Neural cell (in vitro differentiated cells): ENCODE data around the gene CDK17. TPM values are rescaled to one million over a fixed set of nuclear protein-coding genes. Genes with fewer than 3 reads are reported as not detected.

Experiments
- H2AFZ ChIP-seq: fragments of 200-600, 300-800 bp; sonication (generic), shearing (Covaris generic); 2 replicates; pipeline ENCODE4 v1.6.0; 2014; ENCODE audit warnings: low read depth, mild to moderate bottlenecking, antibody characterized with exemption, low read length, moderate library complexity
- H3F3A ChIP-seq: fragments of 200-600 bp; shearing (Covaris generic); 2 replicates; pipeline ENCODE4 v1.6.1; 2016; ENCODE audit warnings: mild to moderate bottlenecking, moderate library complexity, mixed read lengths, antibody characterized with exemption, low read length; ENCODE audit not compliant: insufficient read depth, poor library complexity, severe bottlenecking
- H3K27ac ChIP-seq: fragments of 200-600, 300-800 bp; sonication (generic), shearing (Covaris generic); 2 replicates; pipeline ENCODE4 v1.5.1; 2014; ENCODE audit warnings: mild to moderate bottlenecking, low read length, moderate library complexity
- H3K27me3 ChIP-seq: fragments of 300-800, 200-600 bp; sonication (generic), shearing (Covaris generic); 2 replicates; pipeline ENCODE4 v1.6.0; 2014; ENCODE audit warnings: mild to moderate bottlenecking, low read depth, low read length, moderate library complexity; ENCODE audit not compliant: insufficient read depth
- H3K36me3 ChIP-seq: fragments of 300-800, 200-600 bp; sonication (generic), shearing (Covaris generic); 2 replicates; pipeline ENCODE4 v1.5.1; 2014; ENCODE audit warnings: mild to moderate bottlenecking, antibody characterized with exemption, low read length, moderate library complexity; ENCODE audit not compliant: insufficient read depth
- H3K4me2 ChIP-seq: fragments of 300-800, 200-600 bp; sonication (generic), shearing (Covaris generic); 2 replicates; pipeline ENCODE4 v1.6.0; 2014; ENCODE audit warnings: mild to moderate bottlenecking, low read length
- H3K4me3 ChIP-seq: fragments of 300-800, 200-600 bp; sonication (generic), shearing (Covaris generic); 2 replicates; pipeline ENCODE4 v1.5.1; 2014; ENCODE audit warnings: mild to moderate bottlenecking, low read length, moderate library complexity
- H3K79me2 ChIP-seq: fragments of 200-600 bp; shearing (Covaris generic); replicated peaks from 2 replicates; pipeline ENCODE4 v1.6.0; 2014; ENCODE audit warnings: mild to moderate bottlenecking, low read length, moderate library complexity; ENCODE audit not compliant: insufficient read depth
- H3K9ac ChIP-seq: fragments of 300-800, 200-600 bp; sonication (generic), shearing (Covaris generic); 2 replicates; pipeline ENCODE4 v1.6.1; 2016; ENCODE audit warnings: mild to moderate bottlenecking, low read length, mixed read lengths
- H3K9me2 ChIP-seq: fragments of 200-600 bp; shearing (Covaris generic); 2 replicates; pipeline ENCODE4 v1.6.1; 2016; ENCODE audit warnings: mild to moderate bottlenecking, low read length, mixed read lengths; ENCODE audit not compliant: insufficient read depth
- H3K9me3 ChIP-seq: fragments of 200-600, 300-800 bp; sonication (generic), shearing (Covaris generic); 2 replicates; pipeline ENCODE4 v1.6.1; 2016; ENCODE audit warnings: mild to moderate bottlenecking, mixed run types, low read length, moderate library complexity, mixed read lengths
- H4K20me1 ChIP-seq: fragments of 200-600 bp; shearing (Covaris generic); 2 replicates; pipeline ENCODE4 v1.6.1; 2016; ENCODE audit warnings: mild to moderate bottlenecking, mixed run types; ENCODE audit not compliant: insufficient read depth
- CTCF ChIP-seq: fragments of 450-650 bp; IDR thresholded peaks from 2 replicates; pipeline ENCODE4 v1.5.1; 2014; ENCODE audit warnings: antibody characterized with exemption, mild to moderate bottlenecking, moderate library complexity; ENCODE audit not compliant: poor library complexity, severe bottlenecking
- EP300 ChIP-seq: fragments of 450-650 bp; conservative IDR thresholded peaks from 2 replicates; pipeline ENCODE4 v1.6.1; 2014; ENCODE audit warnings: antibody characterized with exemption, mild to moderate bottlenecking, moderate library complexity; ENCODE audit not compliant: poor library complexity, severe bottlenecking
- EZH2 ChIP-seq: fragments of 200-600, 300-800 bp; shearing (Covaris generic), sonication (generic); IDR thresholded peaks from 2 replicates; pipeline ENCODE4 v1.6.1; 2014; ENCODE audit warnings: antibody characterized with exemption, low read length, borderline replicate concordance, mild to moderate bottlenecking; ENCODE audit not compliant: insufficient read depth, poor library complexity, severe bottlenecking
- MXI1 ChIP-seq: fragments of 450-650 bp; conservative IDR thresholded peaks from 2 replicates; pipeline ENCODE4 v1.6.1; 2014; ENCODE audit warnings: antibody characterized with exemption, mild to moderate bottlenecking; ENCODE audit not compliant: poor library complexity, severe bottlenecking
- POLR2AphosphoS5 ChIP-seq: IDR thresholded peaks from 2 replicates; pipeline ENCODE4 v1.6.1; 2012
- REST ChIP-seq: IDR thresholded peaks from 2 replicates; pipeline ENCODE4 v1.6.1; 2012; ENCODE audit warnings: borderline replicate concordance
- SMC3 ChIP-seq: fragments of 450-650 bp; conservative IDR thresholded peaks from 2 replicates; pipeline ENCODE4 v1.6.1; 2014; ENCODE audit warnings: antibody characterized with exemption, mild to moderate bottlenecking, moderate library complexity; ENCODE audit not compliant: poor library complexity
- polyA plus RNA-seq: library from polyadenylated mRNA; depleted of rRNA; stranded (reverse); fragments of >200 nt; gene quantifications from 2 replicates; pipeline ENCODE4 v1.2.3, GENCODE V29; 2014

Gene CDK17
- polyA plus RNA-seq, 1 donor from 2014 or later, result 119 TPM

- Histone ChIP-seq H2AFZ (no peak overlapping the region), H3K36me3 (no peaks in the 10 kb centered on the region), H3F3A (no peaks in the 10 kb centered on the region), H3K9ac (no peak overlapping the region), H3K27ac (no peak overlapping the region), H3K4me2 (no peak overlapping the region), H3K9me3 (no peaks in the 10 kb centered on the region), H3K79me2 (no peaks in the 10 kb centered on the region), H4K20me1 (no peaks in the 10 kb centered on the region), H3K27me3 (no peaks in the 10 kb centered on the region), H3K4me3 (no peak overlapping the region), H3K9me2 (no peaks in the 10 kb centered on the region)
- no peak for TF ChIP-seq POLR2AphosphoS5
Measured at GRCh38 chr12:96421014-96421413, 20.8 kb upstream of the CDK17 start.

- Histone ChIP-seq H2AFZ (no peak overlapping the region), H3K4me2 (no peak overlapping the region), H3K9me2 (no peaks in the 10 kb centered on the region), H3K9me3 (no peaks in the 10 kb centered on the region), H3K9ac (no peak overlapping the region), H4K20me1 (no peaks in the 10 kb centered on the region), H3K27me3 (no peaks in the 10 kb centered on the region), H3K36me3 (no peaks in the 10 kb centered on the region), H3K4me3 (no peak overlapping the region), H3K79me2 (no peaks in the 10 kb centered on the region), H3F3A (no peaks in the 10 kb centered on the region), H3K27ac (no peak overlapping the region)
- TF ChIP-seq EZH2, result no peak
- no peak for TF ChIP-seq MXI1
- TF ChIP-seq POLR2AphosphoS5, result no peak
- peak; percentile 73 for TF ChIP-seq REST
- TF ChIP-seq CTCF, result no peak
- TF ChIP-seq SMC3, result no peak
- TF ChIP-seq EP300, result no peak
Measured at GRCh38 chr12:96420277-96420835, 20.1 kb upstream of the CDK17 start.
